ENCODE data around the gene GAS7.

GAS7 gene

GRCh38 chr17:10033959-10034358 is 164.4 kb downstream of the GAS7 start:
- no peak for ATAC-seq
- TF ChIP-seq ZNF8 (CRISPR knock-in tag; IDR thresholded peaks at IDR 0.05): no peak
- TF ChIP-seq, protein P1, sequence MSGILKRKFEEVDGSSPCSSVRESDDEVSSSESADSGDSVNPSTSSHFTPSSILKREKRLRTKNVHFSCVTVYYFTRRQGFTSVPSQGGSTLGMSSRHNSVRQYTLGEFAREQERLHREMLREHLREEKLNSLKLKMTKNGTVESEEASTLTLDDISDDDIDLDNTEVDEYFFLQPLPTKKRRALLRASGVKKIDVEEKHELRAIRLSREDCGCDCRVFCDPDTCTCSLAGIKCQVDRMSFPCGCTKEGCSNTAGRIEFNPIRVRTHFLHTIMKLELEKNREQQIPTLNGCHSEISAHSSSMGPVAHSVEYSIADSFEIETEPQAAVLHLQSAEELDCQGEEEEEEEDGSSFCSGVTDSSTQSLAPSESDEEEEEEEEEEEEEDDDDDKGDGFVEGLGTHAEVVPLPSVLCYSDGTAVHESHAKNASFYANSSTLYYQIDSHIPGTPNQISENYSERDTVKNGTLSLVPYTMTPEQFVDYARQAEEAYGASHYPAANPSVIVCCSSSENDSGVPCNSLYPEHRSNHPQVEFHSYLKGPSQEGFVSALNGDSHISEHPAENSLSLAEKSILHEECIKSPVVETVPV (CRISPR knock-in tag; IDR thresholded peaks at IDR 0.05): no peak
- TF ChIP-seq, protein P2, sequence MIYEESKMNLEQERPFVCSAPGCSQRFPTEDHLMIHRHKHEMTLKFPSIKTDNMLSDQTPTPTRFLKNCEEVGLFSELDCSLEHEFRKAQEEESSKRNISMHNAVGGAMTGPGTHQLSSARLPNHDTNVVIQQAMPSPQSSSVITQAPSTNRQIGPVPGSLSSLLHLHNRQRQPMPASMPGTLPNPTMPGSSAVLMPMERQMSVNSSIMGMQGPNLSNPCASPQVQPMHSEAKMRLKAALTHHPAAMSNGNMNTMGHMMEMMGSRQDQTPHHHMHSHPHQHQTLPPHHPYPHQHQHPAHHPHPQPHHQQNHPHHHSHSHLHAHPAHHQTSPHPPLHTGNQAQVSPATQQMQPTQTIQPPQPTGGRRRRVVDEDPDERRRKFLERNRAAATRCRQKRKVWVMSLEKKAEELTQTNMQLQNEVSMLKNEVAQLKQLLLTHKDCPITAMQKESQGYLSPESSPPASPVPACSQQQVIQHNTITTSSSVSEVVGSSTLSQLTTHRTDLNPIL (CRISPR knock-in tag; IDR thresholded peaks at IDR 0.05; ENCODE audit: low read depth): no peak
- no peak for TF ChIP-seq ZFP30 (CRISPR knock-in tag; IDR thresholded peaks at IDR 0.05)
- no peak for TF ChIP-seq ZC3H10 (CRISPR knock-in tag; IDR thresholded peaks at IDR 0.05)
- TF ChIP-seq PPARA (CRISPR knock-in tag; IDR thresholded peaks at IDR 0.05; ENCODE audit: borderline replicate concordance): no peak
- TF ChIP-seq, protein P3, sequence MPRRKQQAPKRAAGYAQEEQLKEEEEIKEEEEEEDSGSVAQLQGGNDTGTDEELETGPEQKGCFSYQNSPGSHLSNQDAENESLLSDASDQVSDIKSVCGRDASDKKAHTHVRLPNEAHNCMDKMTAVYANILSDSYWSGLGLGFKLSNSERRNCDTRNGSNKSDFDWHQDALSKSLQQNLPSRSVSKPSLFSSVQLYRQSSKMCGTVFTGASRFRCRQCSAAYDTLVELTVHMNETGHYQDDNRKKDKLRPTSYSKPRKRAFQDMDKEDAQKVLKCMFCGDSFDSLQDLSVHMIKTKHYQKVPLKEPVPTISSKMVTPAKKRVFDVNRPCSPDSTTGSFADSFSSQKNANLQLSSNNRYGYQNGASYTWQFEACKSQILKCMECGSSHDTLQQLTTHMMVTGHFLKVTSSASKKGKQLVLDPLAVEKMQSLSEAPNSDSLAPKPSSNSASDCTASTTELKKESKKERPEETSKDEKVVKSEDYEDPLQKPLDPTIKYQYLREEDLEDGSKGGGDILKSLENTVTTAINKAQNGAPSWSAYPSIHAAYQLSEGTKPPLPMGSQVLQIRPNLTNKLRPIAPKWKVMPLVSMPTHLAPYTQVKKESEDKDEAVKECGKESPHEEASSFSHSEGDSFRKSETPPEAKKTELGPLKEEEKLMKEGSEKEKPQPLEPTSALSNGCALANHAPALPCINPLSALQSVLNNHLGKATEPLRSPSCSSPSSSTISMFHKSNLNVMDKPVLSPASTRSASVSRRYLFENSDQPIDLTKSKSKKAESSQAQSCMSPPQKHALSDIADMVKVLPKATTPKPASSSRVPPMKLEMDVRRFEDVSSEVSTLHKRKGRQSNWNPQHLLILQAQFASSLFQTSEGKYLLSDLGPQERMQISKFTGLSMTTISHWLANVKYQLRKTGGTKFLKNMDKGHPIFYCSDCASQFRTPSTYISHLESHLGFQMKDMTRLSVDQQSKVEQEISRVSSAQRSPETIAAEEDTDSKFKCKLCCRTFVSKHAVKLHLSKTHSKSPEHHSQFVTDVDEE (CRISPR knock-in tag; IDR thresholded peaks at IDR 0.05): no peak
- TF ChIP-seq, protein P4, sequence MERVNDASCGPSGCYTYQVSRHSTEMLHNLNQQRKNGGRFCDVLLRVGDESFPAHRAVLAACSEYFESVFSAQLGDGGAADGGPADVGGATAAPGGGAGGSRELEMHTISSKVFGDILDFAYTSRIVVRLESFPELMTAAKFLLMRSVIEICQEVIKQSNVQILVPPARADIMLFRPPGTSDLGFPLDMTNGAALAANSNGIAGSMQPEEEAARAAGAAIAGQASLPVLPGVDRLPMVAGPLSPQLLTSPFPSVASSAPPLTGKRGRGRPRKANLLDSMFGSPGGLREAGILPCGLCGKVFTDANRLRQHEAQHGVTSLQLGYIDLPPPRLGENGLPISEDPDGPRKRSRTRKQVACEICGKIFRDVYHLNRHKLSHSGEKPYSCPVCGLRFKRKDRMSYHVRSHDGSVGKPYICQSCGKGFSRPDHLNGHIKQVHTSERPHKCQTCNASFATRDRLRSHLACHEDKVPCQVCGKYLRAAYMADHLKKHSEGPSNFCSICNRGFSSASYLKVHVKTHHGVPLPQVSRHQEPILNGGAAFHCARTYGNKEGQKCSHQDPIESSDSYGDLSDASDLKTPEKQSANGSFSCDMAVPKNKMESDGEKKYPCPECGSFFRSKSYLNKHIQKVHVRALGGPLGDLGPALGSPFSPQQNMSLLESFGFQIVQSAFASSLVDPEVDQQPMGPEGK (CRISPR knock-in tag; IDR thresholded peaks at IDR 0.05; ENCODE audit: borderline replicate concordance): no peak
- TF ChIP-seq ISL1 (CRISPR knock-in tag; IDR thresholded peaks at IDR 0.05): no peak
- no peak for TF ChIP-seq RARB (CRISPR knock-in tag; IDR thresholded peaks at IDR 0.05)
- no peak for TF ChIP-seq ZFP3 (CRISPR knock-in tag; IDR thresholded peaks at IDR 0.05)
- TF ChIP-seq SNAI2 (CRISPR knock-in tag; IDR thresholded peaks at IDR 0.05): no peak
- TF ChIP-seq TOX (CRISPR knock-in tag; IDR thresholded peaks at IDR 0.05; ENCODE audit: borderline replicate concordance): no peak
- no peak for TF ChIP-seq ESRRG (CRISPR knock-in tag; IDR thresholded peaks at IDR 0.05)
- no peak for TF ChIP-seq ARNTL (CRISPR knock-in tag; IDR thresholded peaks at IDR 0.05; ENCODE audit: borderline replicate concordance, low read depth)

GRCh38 chr17:10033449-10033848 is 165.0 kb downstream of the GAS7 start:
- no peak for ATAC-seq

DNA sequence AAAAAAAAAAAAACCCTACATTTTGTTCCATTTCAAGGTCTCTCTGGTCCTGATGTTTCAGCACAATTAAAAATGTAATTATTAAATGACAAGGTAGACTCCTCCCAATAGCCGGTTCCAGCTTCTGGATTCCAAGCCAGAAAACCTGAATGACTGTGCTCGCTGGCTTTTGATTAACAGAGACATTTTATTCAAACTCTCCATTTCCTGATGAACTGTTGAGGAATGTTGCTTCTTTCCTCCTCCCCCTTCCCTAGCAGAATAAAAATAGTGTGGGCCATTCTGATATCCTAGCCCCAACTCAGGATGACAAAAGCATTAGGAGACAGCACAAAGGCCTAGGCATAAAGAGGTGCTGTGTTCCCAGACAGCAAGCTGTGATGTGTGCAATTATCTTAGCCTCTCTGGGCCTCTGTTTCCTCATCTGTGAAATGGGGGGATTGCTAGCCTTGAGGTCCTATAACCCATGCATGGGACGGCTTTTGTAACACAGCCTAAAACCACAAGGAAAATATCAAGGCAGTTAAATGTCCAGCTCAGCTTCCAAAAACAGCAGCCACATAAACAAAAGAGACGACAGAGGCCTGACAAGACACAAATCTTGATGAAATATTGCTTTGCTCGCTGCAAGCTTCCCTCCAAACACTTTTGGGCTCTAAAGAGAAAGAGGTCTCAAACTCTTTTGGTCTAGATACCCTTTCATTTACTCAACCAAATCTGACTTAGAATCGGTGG is 166.1 kb downstream of the GAS7 start:
- no peak for ATAC-seq
- TF ChIP-seq, protein P2 (CRISPR knock-in tag; IDR thresholded peaks at IDR 0.05; ENCODE audit: low read depth): no peak
- TF ChIP-seq ARNTL (CRISPR knock-in tag; IDR thresholded peaks at IDR 0.05; ENCODE audit: borderline replicate concordance, low read depth): no peak
- TF ChIP-seq ZFP30 (CRISPR knock-in tag; IDR thresholded peaks at IDR 0.05): no peak
- TF ChIP-seq ZFP3 (CRISPR knock-in tag; IDR thresholded peaks at IDR 0.05): no peak
- no peak for TF ChIP-seq ESRRG (CRISPR knock-in tag; IDR thresholded peaks at IDR 0.05)
- TF ChIP-seq ZNF565 (CRISPR knock-in tag; conservative IDR thresholded peaks at IDR 0.05; ENCODE audit: low read depth): no peak
- TF ChIP-seq OSR1 (CRISPR knock-in tag; IDR thresholded peaks at IDR 0.05): no peak
- no peak for TF ChIP-seq SNAI2 (CRISPR knock-in tag; IDR thresholded peaks at IDR 0.05)
- no peak for TF ChIP-seq ZC3H10 (CRISPR knock-in tag; IDR thresholded peaks at IDR 0.05)

More at GRCh38 chr17:10033449-10033848, 165.0 kb downstream of the GAS7 start:
- TF ChIP-seq, protein P1 (CRISPR knock-in tag; IDR thresholded peaks at IDR 0.05): no peak
- no peak for TF ChIP-seq ZC3H10 (CRISPR knock-in tag; IDR thresholded peaks at IDR 0.05)
- no peak for TF ChIP-seq ISL1 (CRISPR knock-in tag; IDR thresholded peaks at IDR 0.05)
- TF ChIP-seq PPARA (CRISPR knock-in tag; IDR thresholded peaks at IDR 0.05; ENCODE audit: borderline replicate concordance): no peak
